Ovary (tissue), 9 donors: ENCODE data around the gene ZNF385C. TPM values are rescaled to one million over a fixed set of nuclear protein-coding genes. Genes with fewer than 3 reads are reported as not detected.

Experiments
- DNase-seq, 5 donors: peaks; one replicate each; pipeline ENCODE4 v3.0.0-alpha.2; 2019 to 2020
- H3K27ac ChIP-seq, 2 donors: fragments of 200-600 bp; one replicate each; pipeline versions ENCODE4 v1.5.1 to v1.8.0; 2019 to 2022
- H3K27me3 ChIP-seq: fragments of 200-600 bp; one replicate; pipeline ENCODE4 v1.8.0; 2022
- H3K36me3 ChIP-seq: fragments of 200-600 bp; sonication (generic); one replicate; pipeline ENCODE4 v1.5.1; 2019
- H3K4me1 ChIP-seq: one replicate; pipeline ENCODE4 v1.8.1; 2013; ENCODE audit warnings: mild to moderate bottlenecking, moderate library complexity; ENCODE audit not compliant: insufficient read depth
- H3K4me3 ChIP-seq: fragments of 200-600 bp; sonication (generic); one replicate; pipeline ENCODE4 v1.5.1; 2017
- H3K9me3 ChIP-seq, 2 donors: fragments of 200-600 bp in 1 of 2; sonication (generic) in 1 of 2; one replicate each; pipeline versions ENCODE4 v1.5.1 to v1.8.1; 2013 to 2019; ENCODE audit warnings: mild to moderate bottlenecking in 1 of 2, moderate library complexity in 1 of 2
- CTCF ChIP-seq, 3 donors: fragments of 450-650 bp in 2 of 3; fragments of 200-600 bp in 1 of 3; IDR thresholded peaks; one replicate each; pipeline versions ENCODE4 v1.5.1 to v1.8.0; 2016 to 2022; ENCODE audit warnings: antibody characterized with exemption in 3 of 3, mild to moderate bottlenecking in 1 of 3
- EP300 ChIP-seq: sonication (generic); formaldehyde crosslinking; IDR thresholded peaks from one replicate; pipeline ENCODE4 v1.6.1; 2017; ENCODE audit warnings: antibody characterized with exemption
- POLR2A ChIP-seq: fragments of 450-650 bp; IDR thresholded peaks from one replicate; pipeline ENCODE4 v1.6.1; 2017; ENCODE audit warnings: antibody characterized with exemption, mild to moderate bottlenecking, moderate library complexity
- WGBS, 3 donors: extraction: QIAGEN DNeasy Blood & Tissue Kit in 1 of 3; methylation state at CpG; one replicate each; pipeline versions ENCODE4 v1.1.5 to v1.1.7; 2013 to 2017; 5-methylcytosine and 5-hydroxymethylcytosine counted together
- intact Hi-C, 4 donors: fragments of 100-400 bp; cut with DNase I; formaldehyde crosslinking; loops; one replicate each; pipeline versions ENCODE4 v1.11.0 to v1.15.1; 2022 to 2023
- polyA plus RNA-seq, 2 donors: library from polyadenylated mRNA; stranded (reverse); fragments of 200-250 nt in 1 of 2; fragments of 350-450 nt in 1 of 2; fragmentation: Illumina TruSeq in 1 of 2; extraction: RNeasy Lipid Tissue Mini Kit (QIAGEN cat#74804) in 1 of 2; gene quantifications; one replicate each; pipeline ENCODE4 v1.2.3, GENCODE V29; 2013 to 2014
- total RNA-seq, 7 donors: library from RNA; depleted of rRNA in 2 of 7; stranded (reverse); fragments of >200 nt in 2 of 7; fragmentation: NEBNext Ultra II Directional in 3 of 7; extraction: Animal tissue kit (Norgen Biotek cat#: 25700) in 3 of 7; gene quantifications; one replicate each; pipeline versions ENCODE4 v1.1.0 to v1.2.4, GENCODE V29; 2016 to 2023
- donor health status: DM: no; HTN: no; CAD: no; lungs with moderate emphysema.
- donor health status: DM: no; HTN: no; CAD: no.
- donor health status: Bipolar disorder and iron deficiency.
- donor health status: DM: yes; HTN: yes; CAD: no.
- donor health status: DM: no; HTN: no; CAD: no.
- donor health status: DM: yes; HTN: yes; CAD: no.

Gene ZNF385C
- total and polyA plus RNA-seq, 9 donors, result 0.36 to 3.0 (median 1.7) TPM

GRCh38 chr17:42009170-42009569 is 89.1 kb downstream of the ZNF385C start:
- intact Hi-C loops, result no loop called here
- Histone ChIP-seq H3K27ac (no peak overlapping the region), H3K9me3 (no peaks in the 10 kb centered on the region), H3K36me3 (no peaks in the 10 kb centered on the region), H3K27me3 (no peaks in the 10 kb centered on the region), H3K4me1 (peaks cover 3% of the 10 kb centered on the region), H3K4me3 (no peak overlapping the region)
- DNase-seq, result no peak
- TF ChIP-seq POLR2A (no peak), EP300 (no peak), CTCF (IDR thresholded peaks at IDR 0.05) (no peak)
- WGBS, 3 donors, result 78 to 87% (median 78%) methylated on average over 4 of the region's 4 CpGs

GRCh38 chr17:42005166-42005565 is 93.1 kb downstream of the ZNF385C start:
- Histone ChIP-seq H3K27me3 (no peaks in the 10 kb centered on the region), H3K4me3 (no peak overlapping the region), H3K9me3 (no peaks in the 10 kb centered on the region), H3K36me3 (no peaks in the 10 kb centered on the region), H3K4me1 (peaks cover 3% of the 10 kb centered on the region), H3K27ac (no peak overlapping the region)
- TF ChIP-seq CTCF (IDR thresholded peaks at IDR 0.05) (no peak), EP300 (no peak), POLR2A (no peak)
- intact Hi-C loops, result no loop called here
- DNase-seq, result no peak
- 73 to 79% (median 78%) methylated on average over 1 of the region's 1 CpG for WGBS, 3 donors

GRCh38 chr17:42002792-42003301 is 95.4 kb downstream of the ZNF385C start:
- H3K36me3 ChIP-seq, result no peaks in the 10 kb centered on the region
- intact Hi-C loops, result no loop called here
- no peaks in the 10 kb centered on the region for H3K27me3 ChIP-seq
- H3K9me3 ChIP-seq, result no peaks in the 10 kb centered on the region
- H3K4me3 ChIP-seq, result no peak overlapping the region
- 70 to 76% (median 70%) methylated on average over 3 of the region's 3 CpGs for WGBS, 3 donors
- TF ChIP-seq POLR2A (no peak), EP300 (no peak), CTCF (IDR thresholded peaks at IDR 0.05) (no peak)
- H3K4me1 ChIP-seq, result peaks cover 2% of the 10 kb centered on the region
- DNase-seq, result no peak
- H3K27ac ChIP-seq, result no peak overlapping the region

GRCh38 chr17:42002175-42002791 is 96.0 kb downstream of the ZNF385C start:
- Histone ChIP-seq H3K9me3 (no peaks in the 10 kb centered on the region), H3K4me1 (no peaks in the 10 kb centered on the region), H3K27ac (no peak overlapping the region), H3K4me3 (no peak overlapping the region), H3K36me3 (no peaks in the 10 kb centered on the region), H3K27me3 (no peaks in the 10 kb centered on the region)
- WGBS, 3 donors, result 88 to 89% (median 88%) methylated on average over 7 of the region's 7 CpGs
- TF ChIP-seq POLR2A, result no peak
- TF ChIP-seq CTCF (IDR thresholded peaks at IDR 0.05), result no peak
- TF ChIP-seq EP300, result no peak
- intact Hi-C loops, result no loop called here
- DNase-seq, result no peak
